ENCODE data around the gene TMEM131.

- TF ChIP-seq, protein P1, sequence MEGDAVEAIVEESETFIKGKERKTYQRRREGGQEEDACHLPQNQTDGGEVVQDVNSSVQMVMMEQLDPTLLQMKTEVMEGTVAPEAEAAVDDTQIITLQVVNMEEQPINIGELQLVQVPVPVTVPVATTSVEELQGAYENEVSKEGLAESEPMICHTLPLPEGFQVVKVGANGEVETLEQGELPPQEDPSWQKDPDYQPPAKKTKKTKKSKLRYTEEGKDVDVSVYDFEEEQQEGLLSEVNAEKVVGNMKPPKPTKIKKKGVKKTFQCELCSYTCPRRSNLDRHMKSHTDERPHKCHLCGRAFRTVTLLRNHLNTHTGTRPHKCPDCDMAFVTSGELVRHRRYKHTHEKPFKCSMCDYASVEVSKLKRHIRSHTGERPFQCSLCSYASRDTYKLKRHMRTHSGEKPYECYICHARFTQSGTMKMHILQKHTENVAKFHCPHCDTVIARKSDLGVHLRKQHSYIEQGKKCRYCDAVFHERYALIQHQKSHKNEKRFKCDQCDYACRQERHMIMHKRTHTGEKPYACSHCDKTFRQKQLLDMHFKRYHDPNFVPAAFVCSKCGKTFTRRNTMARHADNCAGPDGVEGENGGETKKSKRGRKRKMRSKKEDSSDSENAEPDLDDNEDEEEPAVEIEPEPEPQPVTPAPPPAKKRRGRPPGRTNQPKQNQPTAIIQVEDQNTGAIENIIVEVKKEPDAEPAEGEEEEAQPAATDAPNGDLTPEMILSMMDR (IDR thresholded peaks at IDR 0.05; ENCODE audit: insufficient read depth, low read length): no peak
- no peak for TF ChIP-seq POLR2AphosphoS5 (IDR thresholded peaks at IDR 0.05; ENCODE audit: low read depth)
- no peak for TF ChIP-seq GABPA (IDR thresholded peaks at IDR 0.05; ENCODE audit: low read depth)
- TF ChIP-seq, protein P2, sequence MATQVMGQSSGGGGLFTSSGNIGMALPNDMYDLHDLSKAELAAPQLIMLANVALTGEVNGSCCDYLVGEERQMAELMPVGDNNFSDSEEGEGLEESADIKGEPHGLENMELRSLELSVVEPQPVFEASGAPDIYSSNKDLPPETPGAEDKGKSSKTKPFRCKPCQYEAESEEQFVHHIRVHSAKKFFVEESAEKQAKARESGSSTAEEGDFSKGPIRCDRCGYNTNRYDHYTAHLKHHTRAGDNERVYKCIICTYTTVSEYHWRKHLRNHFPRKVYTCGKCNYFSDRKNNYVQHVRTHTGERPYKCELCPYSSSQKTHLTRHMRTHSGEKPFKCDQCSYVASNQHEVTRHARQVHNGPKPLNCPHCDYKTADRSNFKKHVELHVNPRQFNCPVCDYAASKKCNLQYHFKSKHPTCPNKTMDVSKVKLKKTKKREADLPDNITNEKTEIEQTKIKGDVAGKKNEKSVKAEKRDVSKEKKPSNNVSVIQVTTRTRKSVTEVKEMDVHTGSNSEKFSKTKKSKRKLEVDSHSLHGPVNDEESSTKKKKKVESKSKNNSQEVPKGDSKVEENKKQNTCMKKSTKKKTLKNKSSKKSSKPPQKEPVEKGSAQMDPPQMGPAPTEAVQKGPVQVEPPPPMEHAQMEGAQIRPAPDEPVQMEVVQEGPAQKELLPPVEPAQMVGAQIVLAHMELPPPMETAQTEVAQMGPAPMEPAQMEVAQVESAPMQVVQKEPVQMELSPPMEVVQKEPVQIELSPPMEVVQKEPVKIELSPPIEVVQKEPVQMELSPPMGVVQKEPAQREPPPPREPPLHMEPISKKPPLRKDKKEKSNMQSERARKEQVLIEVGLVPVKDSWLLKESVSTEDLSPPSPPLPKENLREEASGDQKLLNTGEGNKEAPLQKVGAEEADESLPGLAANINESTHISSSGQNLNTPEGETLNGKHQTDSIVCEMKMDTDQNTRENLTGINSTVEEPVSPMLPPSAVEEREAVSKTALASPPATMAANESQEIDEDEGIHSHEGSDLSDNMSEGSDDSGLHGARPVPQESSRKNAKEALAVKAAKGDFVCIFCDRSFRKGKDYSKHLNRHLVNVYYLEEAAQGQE (IDR thresholded peaks at IDR 0.05; ENCODE audit: insufficient replicate concordance, low read depth): no peak
- no peak for TF ChIP-seq SPI1 (IDR thresholded peaks at IDR 0.05; ENCODE audit: borderline replicate concordance, low read depth)
Measured at GRCh38 chr2:97770445-97770844, 225.3 kb downstream of the TMEM131 start.

Measured in HL-60 (cell line).